ENCODE results near the gene CDR2L.

The CDR2L gene

DNA sequence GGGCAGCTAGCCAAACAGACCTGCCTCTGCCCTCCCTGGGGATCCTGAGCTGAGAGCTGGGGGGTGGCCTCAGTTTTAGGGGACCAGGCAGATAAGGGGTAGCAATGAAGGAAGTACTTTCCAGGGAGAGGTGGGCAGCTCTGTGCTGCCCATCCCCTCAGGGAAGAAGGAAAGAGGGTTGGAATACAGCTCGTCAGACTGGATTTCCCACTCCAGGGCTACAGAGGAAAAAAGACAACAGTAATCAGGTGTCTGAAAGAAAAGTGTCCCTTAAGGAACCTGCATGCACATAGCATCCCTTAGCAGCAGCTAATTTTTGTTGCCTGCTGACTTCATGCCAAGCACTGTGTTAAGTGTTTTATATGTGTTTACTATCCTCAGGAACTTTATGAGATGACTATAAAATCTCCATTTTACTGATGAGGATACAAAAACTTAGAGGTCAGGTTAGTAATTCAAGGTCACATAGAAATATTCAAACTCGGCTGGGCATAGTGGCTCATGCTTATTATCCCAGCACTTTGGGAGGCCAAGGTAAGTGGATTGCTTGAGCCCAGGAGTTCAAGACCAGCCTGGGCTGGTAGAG, 21.8 kb downstream of the CDR2L start:
- Histone ChIP-seq H3F3A (ENCODE audit: control insufficient read depth, insufficient read depth) (peaks cover 9% of the 10 kb centered on the region; the same call in 1 of the 2 replicates), H3K36me3 (ENCODE audit: control insufficient read depth, low read length) (peaks cover 4% of the 10 kb centered on the region; the same call in 1 of the 2 replicates), H3K79me2 (ENCODE audit: control insufficient read depth, low read length) (peaks cover 15% of the 10 kb centered on the region), H3K4me2 (ENCODE audit: low read length) (no peak overlapping the region), H3K4me3 (ENCODE audit: low read length) (no peak overlapping the region), H3K9me2 (replicated peaks; ENCODE audit: control insufficient read depth, low read length) (no peaks in the 10 kb centered on the region), H4K20me1 (ENCODE audit: control insufficient read depth, insufficient read depth, low read depth, low read length) (no peaks in the 10 kb centered on the region), H3K27ac (ENCODE audit: low read depth, low read length) (no peak overlapping the region), H3K4me1 (ENCODE audit: control insufficient read depth, low read length) (peaks cover 16% of the 10 kb centered on the region), H3K27me3 (ENCODE audit: control insufficient read depth, low read length) (no peaks in the 10 kb centered on the region), H3K9me3 (ENCODE audit: control insufficient read depth, insufficient read depth, low read length) (no peaks in the 10 kb centered on the region)
- TF ChIP-seq, protein P1, sequence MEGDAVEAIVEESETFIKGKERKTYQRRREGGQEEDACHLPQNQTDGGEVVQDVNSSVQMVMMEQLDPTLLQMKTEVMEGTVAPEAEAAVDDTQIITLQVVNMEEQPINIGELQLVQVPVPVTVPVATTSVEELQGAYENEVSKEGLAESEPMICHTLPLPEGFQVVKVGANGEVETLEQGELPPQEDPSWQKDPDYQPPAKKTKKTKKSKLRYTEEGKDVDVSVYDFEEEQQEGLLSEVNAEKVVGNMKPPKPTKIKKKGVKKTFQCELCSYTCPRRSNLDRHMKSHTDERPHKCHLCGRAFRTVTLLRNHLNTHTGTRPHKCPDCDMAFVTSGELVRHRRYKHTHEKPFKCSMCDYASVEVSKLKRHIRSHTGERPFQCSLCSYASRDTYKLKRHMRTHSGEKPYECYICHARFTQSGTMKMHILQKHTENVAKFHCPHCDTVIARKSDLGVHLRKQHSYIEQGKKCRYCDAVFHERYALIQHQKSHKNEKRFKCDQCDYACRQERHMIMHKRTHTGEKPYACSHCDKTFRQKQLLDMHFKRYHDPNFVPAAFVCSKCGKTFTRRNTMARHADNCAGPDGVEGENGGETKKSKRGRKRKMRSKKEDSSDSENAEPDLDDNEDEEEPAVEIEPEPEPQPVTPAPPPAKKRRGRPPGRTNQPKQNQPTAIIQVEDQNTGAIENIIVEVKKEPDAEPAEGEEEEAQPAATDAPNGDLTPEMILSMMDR (IDR thresholded peaks at IDR 0.05; ENCODE audit: low read depth, low read length, poor library complexity, severe bottlenecking) = no peak
- no peak for TF ChIP-seq EZH2phosphoT487 (IDR thresholded peaks at IDR 0.05; ENCODE audit: borderline replicate concordance, low read length)

DNA sequence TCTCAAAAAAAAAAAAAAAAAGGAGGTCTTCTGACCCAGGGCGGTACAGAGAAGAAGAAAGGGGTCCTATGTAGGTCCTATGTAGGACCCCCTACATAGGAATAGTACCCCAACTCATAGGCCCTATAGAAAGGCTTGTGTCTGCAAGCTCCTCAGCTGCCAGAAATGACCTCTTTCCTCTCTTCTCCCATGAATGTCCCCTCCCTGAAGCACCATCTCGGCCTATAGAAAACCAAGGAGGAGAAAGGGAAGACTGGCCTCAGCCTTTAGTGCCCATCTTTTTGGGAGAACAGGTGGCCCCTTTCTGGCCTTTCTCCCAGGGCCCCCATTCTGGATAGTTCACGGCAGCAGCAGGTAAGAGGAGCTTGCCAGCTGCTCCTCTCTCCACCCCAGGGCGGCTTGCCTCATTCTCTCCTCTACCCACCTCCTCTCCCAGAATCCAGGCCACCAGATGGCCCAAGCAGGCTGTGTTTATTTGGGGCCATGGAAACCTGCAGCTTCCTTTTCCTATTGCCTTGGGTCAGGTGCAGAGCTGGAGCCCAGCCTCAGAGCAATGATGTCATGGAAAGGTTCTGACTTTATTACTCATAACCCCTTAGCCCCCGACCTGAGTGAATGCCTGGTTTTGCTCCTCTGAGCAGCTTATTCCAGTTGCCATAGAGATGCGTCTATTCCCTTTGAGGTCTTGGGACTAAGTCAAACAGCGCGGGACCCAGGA, 23.4 kb downstream of the CDR2L start:
- H3K4me1 ChIP-seq (ENCODE audit: control insufficient read depth, low read length) = peaks cover 21% of the 10 kb centered on the region
- no peaks in the 10 kb centered on the region for H3K9me3 ChIP-seq (ENCODE audit: control insufficient read depth, insufficient read depth, low read length)
- H3K4me3 ChIP-seq (ENCODE audit: low read length) = no peak overlapping the region
- peaks cover 31% of the 10 kb centered on the region for H3K79me2 ChIP-seq (ENCODE audit: control insufficient read depth, low read length)
- TF ChIP-seq, protein P1 (IDR thresholded peaks at IDR 0.05; ENCODE audit: low read depth, low read length, poor library complexity, severe bottlenecking) = no peak
- TF ChIP-seq EZH2phosphoT487 (IDR thresholded peaks at IDR 0.05; ENCODE audit: borderline replicate concordance, low read length) = no peak
- no peak overlapping the region for H3K27ac ChIP-seq (ENCODE audit: low read depth, low read length)
- H3F3A ChIP-seq (ENCODE audit: control insufficient read depth, insufficient read depth) = peaks cover 9% of the 10 kb centered on the region; the same call in 1 of the 2 replicates
- no peaks in the 10 kb centered on the region for H4K20me1 ChIP-seq (ENCODE audit: control insufficient read depth, insufficient read depth, low read depth, low read length)
- H3K4me2 ChIP-seq (ENCODE audit: low read length) = no peak overlapping the region
- H3K36me3 ChIP-seq (ENCODE audit: control insufficient read depth, low read length) = peaks cover 10% of the 10 kb centered on the region
- no peaks in the 10 kb centered on the region for H3K9me2 ChIP-seq (replicated peaks; ENCODE audit: control insufficient read depth, low read length)
- no peaks in the 10 kb centered on the region for H3K27me3 ChIP-seq (ENCODE audit: control insufficient read depth, low read length)

DNA sequence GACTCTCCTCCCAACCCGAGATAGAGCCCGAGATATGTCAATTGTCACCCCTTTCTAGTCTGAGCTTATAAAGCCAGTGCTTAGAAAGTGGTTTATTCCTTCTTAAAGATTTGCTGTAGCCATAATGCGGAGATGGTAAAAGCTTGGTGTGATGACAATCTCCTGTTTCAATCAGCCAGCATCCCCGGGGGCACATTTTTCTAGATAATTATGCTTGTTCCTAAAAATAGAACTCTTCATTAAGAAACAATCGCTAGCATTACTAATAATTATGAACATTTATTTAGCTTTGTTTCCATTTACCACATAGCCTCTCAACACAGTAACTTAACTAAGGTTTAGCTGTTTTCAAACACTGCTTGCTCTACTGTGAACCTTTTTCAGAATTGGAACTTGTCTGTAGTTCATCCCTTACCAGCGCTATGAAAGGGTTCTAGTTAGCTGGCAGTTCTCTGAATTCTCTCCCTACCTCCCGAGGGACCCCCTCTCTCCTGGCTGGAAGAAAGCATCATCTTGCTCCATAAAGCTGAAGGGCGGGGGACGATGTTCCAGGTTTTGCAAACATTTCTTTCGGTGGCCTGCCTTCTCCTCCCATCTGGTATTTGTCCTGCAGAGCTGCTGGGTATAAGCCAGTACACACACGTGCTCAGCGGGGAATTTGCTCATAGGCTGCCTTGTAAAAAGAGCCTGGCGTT, 24.1 kb downstream of the CDR2L start:
- no peak overlapping the region for H3K27ac ChIP-seq (ENCODE audit: low read depth, low read length)
- peak overlapping the region; percentile 92 for H3K4me2 ChIP-seq (ENCODE audit: low read length)
- H3K36me3 ChIP-seq (ENCODE audit: control insufficient read depth, low read length) = peaks cover 13% of the 10 kb centered on the region

More for the DNA sequence above, 24.1 kb downstream of the CDR2L start:
- Histone ChIP-seq H3K9me3 (ENCODE audit: control insufficient read depth, insufficient read depth, low read length) (no peaks in the 10 kb centered on the region), H3K4me1 (ENCODE audit: control insufficient read depth, low read length) (peaks cover 21% of the 10 kb centered on the region), H4K20me1 (ENCODE audit: control insufficient read depth, insufficient read depth, low read depth, low read length) (no peaks in the 10 kb centered on the region), H3K79me2 (ENCODE audit: control insufficient read depth, low read length) (peaks cover 35% of the 10 kb centered on the region), H3K9me2 (replicated peaks; ENCODE audit: control insufficient read depth, low read length) (no peaks in the 10 kb centered on the region), H3F3A (ENCODE audit: control insufficient read depth, insufficient read depth) (peaks cover 9% of the 10 kb centered on the region; the same call in 1 of the 2 replicates), H3K27me3 (ENCODE audit: control insufficient read depth, low read length) (no peaks in the 10 kb centered on the region), H3K4me3 (ENCODE audit: low read length) (peak overlapping the region; percentile 92; the same call in 1 of the 2 replicates)
- TF ChIP-seq EZH2phosphoT487 (IDR thresholded peaks at IDR 0.05; ENCODE audit: borderline replicate concordance, low read length) = no peak
- TF ChIP-seq, protein P1 (IDR thresholded peaks at IDR 0.05; ENCODE audit: low read depth, low read length, poor library complexity, severe bottlenecking) = no peak

Measured in DOHH2 (cell line).